ENCODE data around the gene WNT2. TPM values are rescaled to one million over a fixed set of nuclear protein-coding genes. Genes with fewer than 3 reads are reported as not detected.
A peak's percentile ranks its signal among the peaks of the same experiment; 100 is the strongest.

The WNT2 gene
- total and polyA plus RNA-seq, 2 experiments from 2014 or later, result 260 to 378 TPM

DNA sequence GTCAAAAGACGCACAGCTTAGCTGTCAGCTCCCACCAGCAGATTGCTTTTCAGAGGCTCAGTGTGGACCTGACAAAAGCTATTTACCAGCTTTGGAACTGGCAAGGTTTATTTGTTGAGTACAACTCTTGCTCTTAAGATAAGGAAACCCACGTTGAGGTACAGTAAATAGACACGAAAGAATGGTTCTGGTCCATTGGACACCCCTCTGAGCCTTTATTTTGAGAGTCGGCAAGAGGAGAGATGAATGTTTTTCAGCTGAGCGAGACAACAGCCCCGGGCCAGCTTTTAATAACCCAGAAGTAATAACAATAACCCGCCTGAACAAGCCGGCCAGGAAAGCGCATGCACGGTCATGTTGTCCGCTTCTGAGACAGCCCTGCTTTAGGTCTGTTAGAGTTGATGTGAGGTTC is 49.0 kb downstream of the WNT2 start:
- TF ChIP-seq, protein P1, sequence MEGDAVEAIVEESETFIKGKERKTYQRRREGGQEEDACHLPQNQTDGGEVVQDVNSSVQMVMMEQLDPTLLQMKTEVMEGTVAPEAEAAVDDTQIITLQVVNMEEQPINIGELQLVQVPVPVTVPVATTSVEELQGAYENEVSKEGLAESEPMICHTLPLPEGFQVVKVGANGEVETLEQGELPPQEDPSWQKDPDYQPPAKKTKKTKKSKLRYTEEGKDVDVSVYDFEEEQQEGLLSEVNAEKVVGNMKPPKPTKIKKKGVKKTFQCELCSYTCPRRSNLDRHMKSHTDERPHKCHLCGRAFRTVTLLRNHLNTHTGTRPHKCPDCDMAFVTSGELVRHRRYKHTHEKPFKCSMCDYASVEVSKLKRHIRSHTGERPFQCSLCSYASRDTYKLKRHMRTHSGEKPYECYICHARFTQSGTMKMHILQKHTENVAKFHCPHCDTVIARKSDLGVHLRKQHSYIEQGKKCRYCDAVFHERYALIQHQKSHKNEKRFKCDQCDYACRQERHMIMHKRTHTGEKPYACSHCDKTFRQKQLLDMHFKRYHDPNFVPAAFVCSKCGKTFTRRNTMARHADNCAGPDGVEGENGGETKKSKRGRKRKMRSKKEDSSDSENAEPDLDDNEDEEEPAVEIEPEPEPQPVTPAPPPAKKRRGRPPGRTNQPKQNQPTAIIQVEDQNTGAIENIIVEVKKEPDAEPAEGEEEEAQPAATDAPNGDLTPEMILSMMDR (IDR thresholded peaks at IDR 0.05; ENCODE audit: low read depth, low read length), result no peak
- DNase-seq (ENCODE audit: low read depth in 1 of 2, low spot score in 1 of 2), result peak in 1 of 2 donors; percentile 19
- Histone ChIP-seq H3K27me3 (no peaks in the 10 kb centered on the region), H3K9me3 (ENCODE audit: low read depth) (no peaks in the 10 kb centered on the region), H3K36me3 (peaks cover 9% of the 10 kb centered on the region), H3K4me3 (no peak overlapping the region), H3K27ac (peak overlapping the region; percentile 80), H3K4me1 (ENCODE audit: low read depth) (peaks cover 9% of the 10 kb centered on the region)

GRCh38 chr7:117273325-117273724 is 49.5 kb downstream of the WNT2 start:
- TF ChIP-seq, protein P1 (IDR thresholded peaks at IDR 0.05; ENCODE audit: low read depth, low read length), result no peak
- DNase-seq (ENCODE audit: low read depth in 1 of 2, low spot score in 1 of 2), result no peak
- H3K36me3 ChIP-seq, result peaks cover 9% of the 10 kb centered on the region

GRCh38 chr7:117272017-117272759 is 50.7 kb downstream of the WNT2 start:
- Histone ChIP-seq H3K27me3 (no peaks in the 10 kb centered on the region), H3K4me3 (no peak overlapping the region), H3K36me3 (peaks cover 5% of the 10 kb centered on the region), H3K4me1 (ENCODE audit: low read depth) (peaks cover 9% of the 10 kb centered on the region), H3K27ac (no peak overlapping the region), H3K9me3 (ENCODE audit: low read depth) (no peaks in the 10 kb centered on the region)
- no peak for DNase-seq (ENCODE audit: low read depth in 1 of 2, low spot score in 1 of 2)
- TF ChIP-seq, protein P1 (IDR thresholded peaks at IDR 0.05; ENCODE audit: low read depth, low read length), result no peak

More at GRCh38 chr7:117273325-117273724, 49.5 kb downstream of the WNT2 start:
- peak overlapping the region; percentile 80 for H3K27ac ChIP-seq
- H3K4me1 ChIP-seq (ENCODE audit: low read depth), result peaks cover 9% of the 10 kb centered on the region
- no peaks in the 10 kb centered on the region for H3K27me3 ChIP-seq
- no peak overlapping the region for H3K4me3 ChIP-seq
- H3K9me3 ChIP-seq (ENCODE audit: low read depth), result no peaks in the 10 kb centered on the region

- Histone ChIP-seq H3K4me1 (ENCODE audit: low read depth) (peaks cover 9% of the 10 kb centered on the region), H3K27ac (no peak overlapping the region), H3K4me3 (no peak overlapping the region), H3K36me3 (peaks cover 4% of the 10 kb centered on the region), H3K27me3 (no peaks in the 10 kb centered on the region), H3K9me3 (ENCODE audit: low read depth) (no peaks in the 10 kb centered on the region)
- TF ChIP-seq, protein P1 (IDR thresholded peaks at IDR 0.05; ENCODE audit: low read depth, low read length), result no peak
- no peak for DNase-seq (ENCODE audit: low read depth in 1 of 2, low spot score in 1 of 2)
Measured at GRCh38 chr7:117271566-117271965, 51.3 kb downstream of the WNT2 start.

- TF ChIP-seq, protein P1 (IDR thresholded peaks at IDR 0.05; ENCODE audit: low read depth, low read length), result no peak
Measured at GRCh38 chr7:117270371-117270770, 52.5 kb downstream of the WNT2 start.

More at GRCh38 chr7:117270371-117270770, 52.5 kb downstream of the WNT2 start:
- Histone ChIP-seq H3K4me1 (ENCODE audit: low read depth) (peaks cover 9% of the 10 kb centered on the region), H3K36me3 (no peaks in the 10 kb centered on the region), H3K27ac (no peak overlapping the region), H3K27me3 (no peaks in the 10 kb centered on the region), H3K9me3 (ENCODE audit: low read depth) (no peaks in the 10 kb centered on the region), H3K4me3 (no peak overlapping the region)
- no peak for DNase-seq (ENCODE audit: low read depth in 1 of 2, low spot score in 1 of 2)

Data from cardiac muscle cell (in vitro differentiated cells and primary cell).